Upper lobe of right lung (tissue), 1 donor: ENCODE measurements around the gene NFE2L3. TPM values are rescaled to one million over a fixed set of nuclear protein-coding genes. Genes with fewer than 3 reads are reported as not detected.
A peak's percentile ranks its signal among the peaks of the same experiment; 100 is the strongest.

Source experiments
- ATAC-seq: fragments of 200-7000 bp; cut with Tn5 transposase; one replicate; pipeline ENCODE4 v1.9.1; 2020; ENCODE audit warnings: mild to moderate bottlenecking, moderate library complexity
- DNase-seq: peaks from one replicate; pipeline ENCODE4 v3.0.0-alpha.2; 2020
- H3K27ac ChIP-seq: fragments of 200-600 bp; one replicate; pipeline ENCODE4 v1.8.0; 2022
- H3K27me3 ChIP-seq: fragments of 200-600 bp; one replicate; pipeline ENCODE4 v1.8.0; 2022; ENCODE audit warnings: mild to moderate bottlenecking
- H3K36me3 ChIP-seq: fragments of 200-600 bp; one replicate; pipeline ENCODE4 v1.8.0; 2022
- H3K4me1 ChIP-seq: fragments of 200-600 bp; one replicate; pipeline ENCODE4 v1.8.0; 2022
- H3K4me3 ChIP-seq: fragments of 200-600 bp; one replicate; pipeline ENCODE4 v1.8.0; 2022; ENCODE audit warnings: mild to moderate bottlenecking
- H3K9me3 ChIP-seq: fragments of 200-600 bp; one replicate; pipeline ENCODE4 v1.8.0; 2022
- intact Hi-C: fragments of 100-400 bp; cut with DNase I; formaldehyde crosslinking; loops from one replicate; pipeline ENCODE4 v1.11.0; 2022
- total RNA-seq: library from RNA; stranded (reverse); fragmentation: NEBNext Ultra II Directional; extraction: Animal tissue kit (Norgen Biotek cat#: 25700); gene quantifications from one replicate; pipeline ENCODE4 v1.2.1, GENCODE V29; 2021
- TF ChIP-seq, protein P1 (sequence below): fragments of 200-600 bp; IDR thresholded peaks from one replicate; pipeline ENCODE4 v1.8.0; 2022; ENCODE audit warnings: antibody characterized with exemption
- donor health status: DM: no; HTN: yes; CAD: no; lungs with severe emphysema.

NFE2L3 gene
- total RNA-seq, 1 donor from 2014 or later = 4.1 TPM

DNA sequence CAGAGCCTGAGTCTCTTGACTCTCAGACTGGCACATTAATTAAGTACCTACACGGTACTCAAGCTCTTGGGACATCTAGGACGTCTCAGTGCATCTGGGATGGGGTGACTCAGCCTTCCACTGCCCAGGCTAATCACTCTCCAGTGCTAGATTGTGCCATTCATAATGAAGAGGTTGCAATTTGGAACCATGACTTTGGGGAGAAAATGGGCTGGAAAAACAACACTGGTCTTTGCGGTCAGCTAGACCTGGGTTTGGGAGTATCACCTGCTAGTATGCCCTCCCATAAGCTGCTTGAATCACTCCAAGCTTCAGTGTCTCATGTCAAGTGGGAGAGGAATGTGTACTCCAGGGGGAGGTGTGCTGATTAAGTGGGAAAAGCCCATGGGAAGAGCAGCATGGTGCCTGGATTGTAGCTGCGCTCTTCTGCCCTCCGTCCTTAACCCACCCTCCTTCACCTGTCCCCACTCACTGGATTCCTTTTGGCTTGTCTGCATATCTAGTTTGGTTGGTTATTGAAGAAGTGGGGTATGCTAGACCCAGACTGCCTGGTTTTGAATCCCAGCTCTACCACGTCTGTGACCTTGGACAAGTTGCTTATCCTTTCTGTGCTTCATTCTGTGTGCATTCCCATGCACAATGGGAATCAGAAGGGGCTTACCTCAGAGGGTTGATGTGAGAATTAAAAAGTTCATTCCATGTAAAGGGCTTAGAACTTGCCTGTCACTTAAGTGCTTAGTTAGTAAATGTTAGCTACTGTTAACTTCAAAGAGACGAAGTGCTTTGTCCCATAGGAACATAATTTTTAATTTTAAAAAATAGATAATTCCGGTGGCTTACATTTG lies 3.8 kb downstream of the NFE2L3 start:
- peak overlapping the region; percentile 21 for H3K4me3 ChIP-seq
- intact Hi-C loops = no loop called here
- DNase-seq = no peak

DNA sequence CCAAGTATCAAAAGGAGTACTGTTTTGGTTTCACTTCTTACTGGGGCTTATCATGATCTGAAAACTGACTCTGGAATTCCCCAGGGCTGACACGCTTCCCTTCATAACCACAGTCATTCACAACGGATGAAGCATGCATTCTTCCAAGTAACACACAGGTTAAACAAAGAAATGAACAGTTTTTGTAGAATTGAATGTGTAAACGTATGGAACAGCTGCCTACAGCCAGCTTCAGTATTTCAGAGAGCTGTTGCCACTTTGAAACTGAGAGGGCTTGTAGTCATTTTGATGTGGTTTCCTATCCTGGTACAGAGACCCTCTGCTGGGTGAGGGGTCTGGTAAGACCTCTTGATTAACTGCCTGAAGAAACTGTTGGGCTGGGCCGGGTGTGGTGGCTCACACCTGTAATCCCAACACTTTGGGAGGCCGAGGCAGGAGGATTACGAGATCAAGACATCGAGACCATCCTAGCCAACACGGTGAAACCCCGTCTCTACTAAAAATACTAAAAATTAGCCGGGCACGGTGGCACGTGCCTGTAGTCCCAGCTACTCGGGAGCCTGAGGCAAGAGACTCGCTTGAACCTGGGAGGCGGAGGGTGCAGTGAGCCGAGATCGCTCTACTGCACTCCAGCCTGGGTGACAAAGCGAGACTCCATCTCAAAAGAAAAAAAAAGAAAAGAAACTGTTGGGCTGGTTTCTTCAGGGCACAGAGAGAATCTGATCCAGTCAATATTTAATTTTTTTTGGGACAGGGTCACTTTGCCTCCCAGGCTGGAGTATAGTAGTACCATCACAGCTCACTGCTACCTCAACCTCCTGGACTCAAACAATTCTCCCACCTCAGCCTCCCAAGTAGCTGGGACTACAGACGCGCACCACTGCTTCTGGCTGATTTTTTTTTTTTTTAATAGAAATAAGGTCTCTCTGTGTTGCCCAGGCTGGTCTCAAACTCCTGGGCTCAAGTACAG lies 4.7 kb downstream of the NFE2L3 start:
- Histone ChIP-seq H3K27me3 (no peaks in the 10 kb centered on the region), H3K27ac (peak overlapping the region; percentile 51), H3K4me3 (peak overlapping the region; percentile 21), H3K4me1 (peaks cover 33% of the 10 kb centered on the region), H3K9me3 (no peaks in the 10 kb centered on the region), H3K36me3 (no peaks in the 10 kb centered on the region)
- intact Hi-C loops = no loop called here
- TF ChIP-seq, protein P1, sequence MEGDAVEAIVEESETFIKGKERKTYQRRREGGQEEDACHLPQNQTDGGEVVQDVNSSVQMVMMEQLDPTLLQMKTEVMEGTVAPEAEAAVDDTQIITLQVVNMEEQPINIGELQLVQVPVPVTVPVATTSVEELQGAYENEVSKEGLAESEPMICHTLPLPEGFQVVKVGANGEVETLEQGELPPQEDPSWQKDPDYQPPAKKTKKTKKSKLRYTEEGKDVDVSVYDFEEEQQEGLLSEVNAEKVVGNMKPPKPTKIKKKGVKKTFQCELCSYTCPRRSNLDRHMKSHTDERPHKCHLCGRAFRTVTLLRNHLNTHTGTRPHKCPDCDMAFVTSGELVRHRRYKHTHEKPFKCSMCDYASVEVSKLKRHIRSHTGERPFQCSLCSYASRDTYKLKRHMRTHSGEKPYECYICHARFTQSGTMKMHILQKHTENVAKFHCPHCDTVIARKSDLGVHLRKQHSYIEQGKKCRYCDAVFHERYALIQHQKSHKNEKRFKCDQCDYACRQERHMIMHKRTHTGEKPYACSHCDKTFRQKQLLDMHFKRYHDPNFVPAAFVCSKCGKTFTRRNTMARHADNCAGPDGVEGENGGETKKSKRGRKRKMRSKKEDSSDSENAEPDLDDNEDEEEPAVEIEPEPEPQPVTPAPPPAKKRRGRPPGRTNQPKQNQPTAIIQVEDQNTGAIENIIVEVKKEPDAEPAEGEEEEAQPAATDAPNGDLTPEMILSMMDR = no peak
- DNase-seq (no peak), ATAC-seq (peak; percentile 8)

More for the DNA sequence above, 3.8 kb downstream of the NFE2L3 start:
- TF ChIP-seq, protein P1 = no peak
- Histone ChIP-seq H3K4me1 (peaks cover 40% of the 10 kb centered on the region), H3K27ac (peak overlapping the region; percentile 51), H3K9me3 (no peaks in the 10 kb centered on the region), H3K36me3 (no peaks in the 10 kb centered on the region), H3K27me3 (no peaks in the 10 kb centered on the region)
- peak; percentile 21 for ATAC-seq

DNA sequence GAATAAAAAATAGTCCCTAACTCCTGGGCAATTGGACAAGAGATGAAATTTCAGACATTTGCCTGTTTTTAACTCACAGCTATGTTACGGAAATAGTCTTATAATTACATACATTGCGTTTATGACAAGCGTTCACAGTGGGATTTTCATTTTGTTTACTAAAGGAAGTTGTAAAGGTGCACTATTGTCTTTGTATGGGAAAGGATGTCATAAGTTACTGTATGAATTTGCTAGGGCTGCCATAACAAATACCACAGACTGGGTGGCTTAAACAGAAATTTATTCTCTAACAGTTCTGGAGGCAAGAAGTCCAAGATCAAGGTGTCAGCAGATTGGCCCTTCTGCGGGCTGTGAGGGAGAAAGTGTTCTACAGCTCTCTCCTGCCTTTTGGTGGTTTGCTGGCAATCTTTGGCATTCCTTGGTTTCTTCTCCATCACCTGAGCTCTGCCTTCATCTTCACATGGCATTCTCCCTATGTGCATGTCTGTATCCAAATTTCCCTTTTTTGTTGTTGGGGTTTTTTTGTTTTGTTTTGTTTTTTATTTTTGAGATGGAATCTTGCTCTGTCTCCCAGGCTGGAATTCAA lies 5.6 kb downstream of the NFE2L3 start:
- no peak overlapping the region for H3K27ac ChIP-seq
- peaks cover 33% of the 10 kb centered on the region for H3K4me1 ChIP-seq
- no peak overlapping the region for H3K4me3 ChIP-seq
- H3K9me3 ChIP-seq = no peaks in the 10 kb centered on the region
- ATAC-seq = no peak
- intact Hi-C loops = no loop called here
- no peak for DNase-seq
- H3K27me3 ChIP-seq = no peaks in the 10 kb centered on the region
- TF ChIP-seq, protein P1 = no peak
- H3K36me3 ChIP-seq = no peaks in the 10 kb centered on the region

DNA sequence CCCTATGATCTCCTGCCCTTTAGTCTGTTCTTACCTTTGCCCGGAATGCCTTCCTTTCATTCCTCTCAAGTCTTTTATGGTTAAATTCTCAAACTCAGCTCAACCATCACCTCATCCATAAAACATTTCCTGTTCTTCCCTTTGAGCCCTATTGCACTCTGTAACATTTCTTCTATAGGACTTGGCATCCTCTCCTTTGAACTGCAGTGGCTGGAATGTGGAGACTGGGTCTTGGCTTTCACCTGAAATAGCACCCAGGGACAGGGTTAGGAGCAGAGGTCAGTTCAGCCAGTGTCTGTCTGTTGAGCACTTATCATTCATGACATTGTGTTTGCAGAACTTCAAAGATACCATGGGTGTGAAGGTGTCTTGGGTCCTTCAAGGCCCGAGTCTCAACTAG lies 7.2 kb downstream of the NFE2L3 start:
- Histone ChIP-seq H3K4me3 (no peak overlapping the region), H3K4me1 (peaks cover 20% of the 10 kb centered on the region), H3K9me3 (no peaks in the 10 kb centered on the region), H3K27me3 (no peaks in the 10 kb centered on the region), H3K36me3 (no peaks in the 10 kb centered on the region), H3K27ac (no peak overlapping the region)
- TF ChIP-seq, protein P1 = no peak
- no peak for ATAC-seq
- no peak for DNase-seq
- intact Hi-C loops = no loop called here

DNA sequence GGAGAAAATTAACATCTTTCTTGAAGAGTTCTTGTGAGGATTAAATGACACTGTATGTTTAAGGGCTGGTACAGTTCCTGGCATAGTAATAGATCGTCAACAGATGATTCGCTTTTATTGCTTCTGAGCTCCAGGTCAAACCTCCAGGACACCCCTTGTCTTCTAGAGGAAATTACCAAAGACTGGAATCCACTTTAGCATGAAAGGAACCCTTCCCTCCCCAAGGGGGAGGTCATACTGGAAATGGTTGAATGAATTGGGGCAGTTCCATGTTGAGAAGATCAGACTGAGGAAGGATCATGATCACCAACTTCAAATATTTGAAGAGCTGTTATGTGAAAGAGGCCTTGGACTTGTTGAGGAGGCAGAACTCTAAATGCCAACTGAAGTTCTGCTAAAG lies 8.9 kb downstream of the NFE2L3 start:
- Histone ChIP-seq H3K36me3 (no peaks in the 10 kb centered on the region), H3K27me3 (no peaks in the 10 kb centered on the region), H3K4me1 (peaks cover 12% of the 10 kb centered on the region), H3K9me3 (no peaks in the 10 kb centered on the region), H3K4me3 (no peak overlapping the region), H3K27ac (no peak overlapping the region)
- no peak for ATAC-seq
- TF ChIP-seq, protein P1 = no peak
- intact Hi-C loops = no loop called here
- no peak for DNase-seq
